Islet precursor cell (in vitro differentiated cells): ENCODE data around the gene MRPL32.
"Not testable (repeated sequence)": the region's sequence is repeated elsewhere in the genome, so short reads cannot be mapped to it uniquely, and the experiment has no call there.

Experiments used
- DNase-seq: peaks from one replicate; pipeline ENCODE4 v3.0.0-alpha.2; 2018

MRPL32 gene

DNA sequence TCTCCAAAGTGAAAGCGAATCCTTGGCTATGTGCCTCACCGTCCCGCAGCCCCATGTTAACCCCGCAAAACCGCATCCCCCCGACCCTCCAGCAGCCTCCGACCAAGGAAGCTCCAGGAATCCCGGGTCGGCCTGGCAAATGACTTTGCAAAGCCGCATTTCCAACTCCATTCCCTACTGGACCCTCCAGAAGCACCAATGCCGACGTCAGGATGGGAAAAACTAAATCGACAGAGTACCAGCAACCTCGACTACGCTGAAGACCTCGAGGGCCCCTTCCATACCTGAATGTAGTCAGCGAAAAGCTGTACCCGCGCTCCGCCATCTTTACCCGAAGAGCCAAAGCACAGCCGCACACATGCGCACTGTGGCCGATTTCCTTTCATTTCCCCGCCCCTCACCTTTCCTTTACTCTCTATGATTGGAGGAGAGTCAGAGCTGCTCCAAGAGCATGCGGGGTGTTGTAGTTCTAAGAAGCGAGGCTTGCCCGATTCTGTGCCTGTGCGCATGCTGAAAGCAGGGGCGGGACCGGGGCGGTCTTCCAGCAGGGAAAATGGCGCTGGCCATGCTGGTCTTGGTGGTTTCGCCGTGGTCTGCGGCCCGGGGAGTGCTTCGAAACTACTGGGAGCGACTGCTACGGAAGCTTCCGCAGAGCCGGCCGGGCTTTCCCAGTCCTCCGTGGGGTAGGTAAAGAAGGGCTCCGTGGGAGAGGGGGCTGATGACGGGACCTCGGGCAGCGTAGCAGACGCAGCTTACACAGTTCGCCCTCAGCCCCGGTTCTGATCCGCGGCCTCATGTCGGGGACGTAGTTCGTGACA lies at the start of gene MRPL32, which contains the start of gene PSMA2:
MRPL32 (plus strand) TSS at position 543 of the 818 bp plus-strand sequence; CDS start at position 554, 11 bp downstream.
PSMA2 (minus strand) TSS at position 341 of the 818 bp plus-strand sequence; CDS start at position 325, 16 bp downstream.
- peak; percentile 99 for DNase-seq

DNA sequence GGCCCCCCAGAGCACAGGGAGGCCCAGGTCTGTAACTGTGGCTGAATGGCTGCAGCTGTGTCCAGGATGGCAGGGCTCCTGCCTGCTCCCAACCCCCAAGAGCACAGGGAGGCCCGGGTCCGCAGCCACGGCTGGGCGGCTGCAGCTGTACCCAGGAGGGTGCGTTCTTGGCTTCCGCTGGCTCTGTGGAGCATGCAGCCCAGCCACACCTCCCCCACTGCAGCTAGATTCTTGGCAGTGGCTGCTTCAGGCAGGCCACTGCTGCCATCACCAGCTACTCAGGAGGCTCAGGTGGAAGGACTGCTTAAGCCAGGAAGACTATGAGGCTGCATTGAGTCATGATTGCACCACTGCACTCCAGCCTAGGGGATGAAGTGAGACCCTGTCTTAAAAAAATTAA lies 48.2 kb upstream of the MRPL32 start:
- no peak for DNase-seq

DNA sequence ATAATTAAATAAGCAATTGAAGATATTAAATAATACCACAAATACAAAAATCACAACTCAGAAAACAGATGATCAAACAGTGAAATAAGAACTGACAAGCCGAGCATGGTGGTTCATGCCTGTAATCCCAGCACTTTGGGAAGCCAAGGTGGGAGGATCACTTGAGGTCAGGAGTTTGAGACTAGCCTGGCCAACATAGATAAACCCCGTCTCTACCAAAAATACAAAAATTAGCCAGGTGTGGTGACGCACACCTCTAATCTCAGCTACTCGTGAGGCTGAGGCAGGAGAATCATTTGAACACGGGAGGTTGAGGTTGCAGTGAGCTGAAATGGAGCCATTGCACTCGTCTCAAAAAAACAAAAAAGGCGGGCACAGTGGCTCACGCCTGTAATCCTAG lies 47.0 kb upstream of the MRPL32 start:
- DNase-seq, result not testable (repeated sequence)

DNA sequence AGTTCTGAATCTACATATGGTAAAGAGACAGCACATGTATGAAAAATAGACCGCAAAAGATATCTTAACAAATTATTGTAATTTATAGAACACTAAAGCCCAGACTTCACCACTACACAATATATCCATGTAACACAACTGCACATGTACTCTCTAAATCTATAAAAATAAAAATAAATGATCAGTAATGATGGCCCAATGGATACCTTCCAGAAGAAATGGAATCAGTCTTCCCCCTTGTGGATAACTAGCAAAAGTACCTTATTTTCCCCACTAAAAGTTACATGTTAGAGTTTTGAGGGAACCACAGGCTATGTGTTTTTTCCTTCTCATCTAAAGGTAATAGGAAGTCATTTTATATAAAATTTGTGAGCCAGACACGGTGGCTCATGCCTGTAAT lies 46.0 kb upstream of the MRPL32 start:
- no peak for DNase-seq

DNA sequence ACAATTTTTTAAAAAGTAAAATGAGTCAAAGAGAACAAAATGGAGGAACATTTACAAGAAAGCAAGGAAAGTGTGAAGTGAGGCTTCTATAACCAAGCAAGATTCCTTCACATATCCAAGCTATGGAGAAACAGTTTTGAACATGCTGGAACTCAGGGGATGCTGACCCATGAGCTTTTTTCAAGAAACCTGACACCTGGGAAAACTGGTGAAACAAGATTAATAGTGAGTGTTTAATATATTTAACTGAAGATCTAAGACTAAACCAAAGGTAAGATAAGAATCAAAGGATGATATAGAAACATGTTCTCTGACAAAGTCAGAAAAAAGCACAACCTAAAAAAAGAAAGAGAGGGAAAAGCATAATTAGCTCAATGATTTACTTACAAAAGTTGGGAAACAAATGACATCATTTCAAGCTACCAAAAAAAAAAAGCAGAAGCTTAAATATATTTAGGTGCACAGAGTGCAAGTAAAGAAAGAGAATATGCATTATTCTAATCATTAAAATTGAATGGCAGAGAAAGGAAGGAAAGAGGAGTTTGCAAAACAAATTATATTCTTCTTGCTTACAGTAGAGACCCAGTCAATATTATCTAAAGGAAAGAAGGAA lies 45.2 kb upstream of the MRPL32 start:
- DNase-seq, result no peak

DNA sequence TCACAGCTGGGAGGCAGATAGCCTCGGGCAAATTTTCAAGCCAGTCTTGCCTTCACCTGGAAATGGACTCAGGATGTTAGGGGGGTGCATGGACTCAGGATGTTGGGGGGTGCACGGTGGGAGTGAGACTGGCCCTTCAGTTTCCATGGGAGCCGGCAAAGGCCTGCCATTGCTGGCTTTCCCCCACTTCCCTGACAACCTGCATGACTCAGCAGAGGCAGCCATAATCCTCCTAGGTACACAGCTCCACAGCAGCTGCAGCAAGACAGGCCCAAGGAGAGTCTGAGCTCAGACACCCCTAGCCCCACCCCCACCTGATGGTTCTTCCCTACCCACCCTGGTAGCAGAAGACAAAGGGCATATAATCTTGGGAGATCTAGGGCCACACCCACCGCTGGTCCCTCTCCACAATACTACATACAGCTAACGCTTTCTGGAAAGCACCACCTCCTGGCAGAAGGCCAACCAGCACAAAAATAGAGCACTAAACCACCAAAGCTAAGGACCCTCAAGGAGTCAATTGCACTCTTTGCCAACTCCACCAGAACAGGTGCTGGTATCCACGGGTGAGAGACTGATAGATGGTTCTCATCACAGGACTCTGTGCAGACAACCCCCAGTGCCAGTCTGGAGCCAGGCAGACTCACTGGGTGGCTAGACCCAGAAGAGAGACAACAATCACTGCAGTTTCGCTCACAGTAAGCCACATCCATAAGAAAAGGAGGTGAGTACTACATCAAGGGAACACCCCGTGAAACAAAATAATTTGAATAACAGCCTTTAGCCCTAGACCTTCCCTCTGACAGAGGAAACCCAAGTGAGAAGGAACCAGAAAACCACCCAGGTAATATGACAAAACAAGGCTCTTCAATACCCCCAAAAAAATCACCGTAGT lies 38.6 kb upstream of the MRPL32 start:
- DNase-seq, result no peak

DNA sequence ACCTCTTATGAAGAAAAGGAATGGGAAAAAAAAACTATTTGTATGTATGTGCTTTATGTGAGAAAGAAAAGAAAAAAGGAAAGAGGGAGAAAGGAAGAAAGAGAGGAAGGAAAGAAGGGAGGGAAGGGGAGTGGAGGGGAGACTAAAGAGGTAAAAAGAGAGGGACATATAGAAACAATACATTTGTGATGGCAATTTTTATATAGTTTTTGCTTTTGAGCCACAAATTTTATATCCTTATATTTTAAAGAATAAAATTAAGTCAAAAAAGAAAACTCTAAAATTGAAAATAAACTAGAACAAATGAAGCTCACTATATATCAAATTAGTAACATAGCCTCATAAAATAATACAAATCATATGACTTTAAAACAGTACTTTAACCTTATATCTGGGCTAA lies 31.3 kb upstream of the MRPL32 start:
- DNase-seq, result no peak

DNA sequence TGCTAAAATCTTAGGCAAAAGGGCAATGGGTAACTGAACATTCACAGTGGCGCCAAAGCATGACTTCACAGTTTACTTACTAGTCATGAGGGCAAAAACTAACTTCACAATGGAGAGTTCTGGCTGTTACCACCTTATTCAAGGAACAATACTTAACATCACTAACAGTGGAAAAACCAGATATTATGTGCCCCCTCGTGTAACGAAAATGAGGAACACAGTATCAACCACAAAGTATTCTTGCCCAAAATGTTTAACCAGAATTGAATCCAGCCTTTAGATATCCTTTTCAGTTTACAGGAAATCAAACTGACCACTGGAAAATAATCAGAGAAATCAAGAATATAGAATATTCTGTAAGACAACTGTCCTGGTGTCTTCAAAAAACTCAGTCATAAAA lies 29.8 kb upstream of the MRPL32 start:
- DNase-seq, result no peak

DNA sequence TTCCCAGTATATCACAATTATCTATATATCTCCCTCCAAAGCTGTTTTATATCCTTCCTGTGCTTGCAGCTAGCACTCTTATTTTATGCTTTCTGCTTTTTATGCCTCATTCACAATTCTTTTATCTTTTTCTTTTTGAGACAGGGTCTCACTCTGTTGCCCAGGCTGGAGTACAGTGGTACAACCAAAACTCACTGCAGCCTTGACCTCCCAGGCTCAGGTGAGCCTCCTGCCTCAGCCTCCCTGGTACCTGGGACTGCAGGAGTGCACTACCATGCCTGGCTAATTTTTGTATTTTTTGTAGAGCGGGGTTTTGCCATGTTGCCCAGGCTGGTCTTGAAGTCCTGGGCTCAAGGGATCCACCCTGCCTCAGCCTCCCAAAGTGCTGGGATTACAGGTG lies 26.0 kb upstream of the MRPL32 start:
- DNase-seq, result no peak

DNA sequence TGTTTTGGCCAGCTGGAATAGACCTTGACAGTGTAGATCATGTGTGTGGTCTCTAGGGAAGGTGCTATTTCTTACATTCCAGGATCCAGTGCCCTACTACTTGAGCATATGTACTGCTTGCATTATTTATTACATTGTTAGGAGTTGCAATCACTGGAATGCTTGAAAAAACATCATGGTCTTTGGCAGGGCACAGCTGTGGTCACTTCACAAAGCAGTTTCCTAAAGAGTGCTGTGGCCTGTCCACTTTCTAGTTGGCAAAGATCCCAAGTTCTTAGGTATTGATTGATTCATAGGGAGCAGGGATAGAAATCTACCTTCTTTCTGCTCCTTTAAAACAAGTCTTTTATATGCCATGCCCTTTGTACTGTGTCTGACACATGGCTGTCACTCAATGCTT lies 24.9 kb upstream of the MRPL32 start:
- DNase-seq, result no peak

DNA sequence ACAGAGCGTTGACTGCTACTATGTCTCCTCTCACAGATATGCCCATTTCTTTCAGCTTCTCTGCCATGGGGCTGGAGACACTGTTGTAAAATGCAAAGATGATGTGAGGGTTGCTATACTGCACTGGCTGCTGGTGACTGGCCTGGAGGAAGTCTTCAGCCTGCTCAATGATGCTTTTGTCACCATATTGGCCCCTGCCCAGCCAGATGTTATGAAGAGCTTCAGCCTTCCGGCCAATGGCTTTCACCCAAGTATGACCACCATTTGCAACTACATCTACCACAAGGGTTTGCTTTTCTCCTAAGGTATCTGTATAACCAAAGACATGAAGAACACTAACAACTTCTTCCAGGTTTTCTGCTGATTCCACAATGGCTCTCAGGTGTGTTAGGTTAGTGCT lies 21.9 kb upstream of the MRPL32 start:
- no peak for DNase-seq

DNA sequence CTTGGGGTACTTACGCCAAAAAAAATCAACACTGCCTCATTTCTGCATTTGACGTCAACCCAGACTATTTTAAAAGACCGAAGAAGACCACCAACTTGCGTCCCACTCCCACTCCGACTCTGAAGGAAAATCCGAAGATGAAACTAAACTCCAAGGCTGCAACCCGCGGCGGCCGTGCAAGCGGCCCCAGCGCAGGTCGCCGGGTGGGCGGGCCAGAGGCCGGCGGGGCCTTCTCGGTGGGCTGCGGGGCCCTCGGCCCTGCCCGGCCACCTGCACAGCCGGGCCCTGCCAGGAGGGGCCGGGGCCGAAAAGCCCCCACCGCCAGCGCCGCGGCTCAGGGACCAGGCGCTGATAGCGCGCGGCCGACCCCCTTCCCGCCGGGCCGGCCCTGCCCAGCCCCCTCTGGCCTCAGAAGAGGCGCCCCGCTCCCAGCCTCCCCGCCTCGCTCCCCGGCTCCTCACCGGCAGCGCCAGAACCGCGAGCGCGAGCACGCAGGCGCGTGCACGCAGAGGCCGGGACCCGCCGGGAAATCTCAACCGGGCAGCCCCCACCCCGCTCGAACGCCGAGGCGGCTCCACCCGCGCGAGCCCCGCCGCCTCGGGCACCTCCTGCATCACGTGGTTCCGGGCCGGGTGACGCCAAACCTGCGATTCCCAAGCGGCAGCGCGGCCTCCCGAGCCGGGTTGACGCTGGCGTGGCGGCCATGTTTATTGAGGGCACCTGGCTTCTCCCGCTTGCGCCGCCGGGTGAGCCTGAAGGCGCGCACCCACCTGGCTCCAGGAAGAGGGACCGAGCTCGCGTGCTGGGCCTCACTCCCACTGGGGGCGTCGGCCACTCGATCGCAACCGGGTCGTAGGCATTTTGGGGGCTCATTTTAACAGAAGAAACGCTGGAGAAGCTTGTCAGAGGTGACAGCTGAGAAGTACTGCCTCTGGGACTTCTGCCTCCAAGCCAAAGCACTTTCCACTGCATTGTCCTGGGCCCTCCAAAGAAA lies 20.4 kb upstream of the MRPL32 start, which contains the start of gene C7orf25:
C7orf25 (minus strand) TSS at position 617 of the 994 bp plus-strand sequence. CDS start 1,170 bp downstream, outside the sequence.
- DNase-seq, result peak; percentile 98

DNA sequence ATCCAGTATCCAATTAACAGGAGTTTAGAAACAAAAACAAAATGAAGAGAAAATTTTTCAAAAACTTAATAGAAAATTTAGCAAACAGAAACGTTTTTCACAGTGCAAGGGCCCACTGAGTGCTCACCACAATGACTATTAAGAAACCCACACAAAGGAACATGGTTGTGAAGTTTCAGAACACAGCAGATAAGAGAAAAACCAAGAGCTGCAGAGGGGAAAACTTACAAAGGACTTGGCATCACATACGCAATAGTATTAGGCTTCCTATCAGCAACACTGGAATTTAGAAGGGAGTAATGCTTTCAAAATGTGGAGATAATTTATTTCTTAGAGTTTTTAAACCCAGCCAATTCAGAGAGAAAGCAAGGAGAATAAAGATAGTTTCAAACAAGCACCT lies 18.6 kb upstream of the MRPL32 start:
- DNase-seq, result no peak

DNA sequence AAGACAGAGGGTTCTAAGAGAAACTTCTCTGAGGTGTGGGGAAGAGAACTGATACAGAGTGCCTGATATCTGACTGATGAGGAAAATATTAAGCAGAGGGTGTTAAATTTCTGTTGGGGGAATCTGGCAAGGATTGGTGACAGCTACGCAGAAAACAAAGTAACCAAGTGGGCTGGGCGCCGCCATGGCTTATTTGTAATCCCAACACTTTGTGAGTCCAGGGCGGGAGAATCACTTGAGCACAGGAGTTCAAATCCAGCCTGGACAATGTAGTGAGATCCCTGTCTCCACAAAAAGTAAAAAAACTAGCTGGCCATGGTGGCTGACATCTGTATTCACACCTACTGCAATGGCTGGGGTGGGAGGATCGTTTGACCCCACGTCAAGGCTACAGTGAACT lies 18.2 kb upstream of the MRPL32 start:
- DNase-seq, result no peak

DNA sequence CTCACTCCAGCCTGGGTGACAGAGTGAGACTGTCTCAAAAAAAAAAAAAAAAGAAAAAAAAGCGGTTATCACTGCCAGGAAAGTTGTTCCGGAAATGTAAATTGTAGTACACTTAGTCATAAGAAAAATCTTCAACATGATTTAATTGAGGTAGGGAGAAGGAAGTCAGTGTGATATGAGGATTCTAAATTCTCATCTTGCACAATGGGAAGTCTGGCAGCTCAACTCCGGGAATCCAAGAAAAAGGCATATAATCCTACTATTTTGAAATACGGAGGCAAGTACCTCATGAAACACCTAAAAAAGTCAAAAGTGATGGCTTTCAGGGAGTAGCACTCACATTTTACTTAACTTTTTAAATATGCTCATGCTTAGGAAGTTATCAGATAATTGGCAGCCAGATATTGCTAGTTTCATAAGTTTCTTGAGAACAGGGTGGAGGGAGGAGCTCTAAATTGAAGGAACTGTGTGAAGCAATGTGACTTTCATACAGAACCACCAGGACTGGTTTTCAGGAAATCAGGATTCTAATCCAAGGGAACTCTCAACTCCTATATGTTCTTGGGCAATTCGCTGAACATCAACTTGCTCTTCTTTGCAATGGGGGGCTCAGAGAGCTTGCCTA lies 17.6 kb upstream of the MRPL32 start:
- DNase-seq, result no peak

DNA sequence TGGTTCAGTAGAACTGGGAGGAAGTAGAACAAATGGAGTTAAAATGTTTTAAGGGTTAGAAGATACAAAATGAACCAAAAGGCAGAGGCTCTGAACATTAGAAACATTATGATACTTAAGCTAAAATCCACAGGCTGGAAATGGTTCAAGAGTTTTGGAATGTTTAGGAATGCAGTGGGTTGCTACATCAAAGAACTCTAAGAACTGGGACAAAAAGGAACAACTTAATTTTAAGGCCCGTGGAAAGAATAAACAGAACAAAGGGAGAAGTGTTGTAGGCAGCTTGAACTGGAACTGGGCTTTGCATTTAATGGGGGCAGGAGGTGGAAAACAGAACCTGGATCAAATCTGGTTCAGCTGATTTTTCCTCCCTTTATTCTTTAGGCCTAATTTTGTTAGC lies 16.8 kb upstream of the MRPL32 start:
- DNase-seq, result no peak

DNA sequence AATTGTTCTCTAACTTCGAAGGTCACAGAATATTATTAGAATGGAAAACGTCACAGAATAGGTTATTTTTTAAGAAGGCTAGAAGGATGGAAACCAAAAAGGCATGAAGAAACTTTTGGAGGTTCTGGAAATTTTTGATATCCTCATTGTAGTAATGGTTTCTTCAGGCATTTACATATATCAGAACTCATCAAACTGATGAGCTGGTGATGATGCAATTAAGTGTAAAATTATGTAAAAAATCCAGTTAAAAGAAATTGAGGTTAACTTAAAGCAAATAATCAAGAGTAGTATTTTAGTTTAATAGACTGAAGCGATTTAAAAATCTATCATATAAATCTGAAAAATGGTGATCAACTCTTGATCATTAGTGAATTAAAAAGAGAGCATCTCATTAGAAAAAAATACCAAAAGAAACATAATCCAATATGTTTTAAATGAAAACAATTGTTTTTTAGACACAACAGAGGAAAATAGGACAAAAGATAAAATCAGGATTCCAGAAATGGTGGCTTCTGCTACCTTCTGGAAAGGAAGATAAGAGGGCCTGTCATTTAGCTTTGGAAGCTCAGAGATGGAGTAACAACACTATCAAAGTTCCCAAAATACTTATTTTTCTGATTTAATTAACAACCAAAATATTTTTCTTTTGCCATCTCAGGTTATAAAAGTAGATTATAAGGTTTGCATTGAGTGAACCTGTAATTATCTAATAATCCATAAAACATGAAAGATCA lies 10.0 kb upstream of the MRPL32 start:
- no peak for DNase-seq

DNA sequence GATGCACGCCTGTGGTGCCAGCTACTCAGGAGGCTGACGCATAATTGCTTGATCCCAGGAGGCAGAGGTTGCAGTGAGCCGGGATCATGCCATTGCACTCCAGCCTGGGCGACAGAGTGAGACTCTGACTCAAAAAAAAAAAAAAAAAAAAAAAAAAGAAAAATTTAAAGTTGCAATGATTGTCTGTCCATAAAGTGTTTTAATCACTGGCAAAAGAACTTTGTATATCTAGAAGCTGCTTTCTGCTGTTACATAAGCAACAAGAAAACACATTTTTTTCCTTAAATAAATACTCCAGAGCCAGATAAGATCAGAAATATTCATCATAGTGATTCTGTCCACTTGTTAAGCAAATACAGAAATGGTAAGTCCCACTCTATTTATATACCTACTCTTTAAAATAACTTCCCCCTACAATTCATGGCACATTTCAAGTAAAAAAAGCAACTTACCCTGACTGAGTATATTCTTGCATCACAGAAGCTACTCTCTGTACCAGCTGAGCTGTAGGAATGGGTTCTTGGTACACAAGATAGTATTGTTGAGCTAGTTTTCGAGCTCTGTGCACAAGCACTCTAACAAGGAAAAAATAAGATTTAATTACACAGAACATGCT lies 7.8 kb upstream of the MRPL32 start:
- DNase-seq, result no peak

DNA sequence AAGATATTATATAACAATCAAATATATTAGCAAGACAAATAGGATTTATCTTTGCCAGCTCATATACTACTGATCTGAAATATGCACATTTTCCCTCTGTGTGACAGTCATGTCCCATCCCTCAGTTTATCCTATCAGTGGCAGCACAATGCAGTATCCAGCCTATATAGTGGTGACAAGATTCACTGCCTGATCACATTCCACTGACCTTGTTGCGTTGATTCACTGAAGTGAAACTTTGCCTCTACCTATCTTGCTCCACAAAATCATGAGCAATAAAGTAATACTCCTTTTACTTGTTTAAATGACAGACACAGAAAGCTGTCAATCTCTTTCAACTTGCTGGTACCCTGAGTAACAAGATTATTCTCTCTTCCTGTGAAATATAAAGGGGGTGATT lies 6.5 kb upstream of the MRPL32 start:
- DNase-seq, result no peak

DNA sequence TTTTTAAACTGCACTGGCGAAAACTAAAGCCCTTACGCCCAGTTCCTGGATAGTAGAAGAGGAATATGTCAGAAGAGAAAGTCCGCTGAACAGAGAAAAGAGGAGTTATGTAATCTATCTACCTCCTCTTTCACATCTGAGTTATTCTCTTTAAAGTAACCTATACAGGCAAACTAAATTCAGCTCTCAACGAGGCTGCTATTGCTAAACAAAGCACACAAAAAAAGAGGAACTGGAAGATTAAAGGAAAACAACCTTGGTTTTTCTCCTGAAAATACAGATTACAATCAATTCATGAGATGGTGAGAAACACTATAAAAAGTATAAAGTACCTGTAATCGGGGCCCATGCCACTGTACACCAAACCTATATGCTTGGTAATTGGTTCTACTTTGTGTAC lies 6.0 kb upstream of the MRPL32 start:
- no peak for DNase-seq
